K562 (cell line): Measurements from ENCODE around the gene HSPA4L. TPM values are rescaled to one million over a fixed set of nuclear protein-coding genes. Genes with fewer than 3 reads are reported as not detected.
A peak's percentile ranks its signal among the peaks of the same experiment; 100 is the strongest.

Source experiments
- ATF1 ChIP-seq, 2 experiments: fragments of 450-650 bp in 1 of 2; IDR thresholded peaks; 2 replicates each; pipeline ENCODE4 v1.6.1; 2016; ENCODE audit warnings: missing compliant biosample characterization in 1 of 2, missing genetic modification characterization in 1 of 2
- CBX1 ChIP-seq: sonication (generic); IDR thresholded peaks from 2 replicates; pipeline ENCODE4 v1.6.1; 2016; ENCODE audit warnings: antibody characterized with exemption, low read depth, mild to moderate bottlenecking
- CCNT2 ChIP-seq: IDR thresholded peaks from 2 replicates; pipeline ENCODE4 v1.6.1; 2011; ENCODE audit warnings: borderline replicate concordance, low read depth, mild to moderate bottlenecking, moderate library complexity, mixed read lengths, low read length; ENCODE audit not compliant: insufficient read length; ENCODE audit errors: extremely low read depth
- HDAC1 ChIP-seq, 2 experiments: fragments of 450-650 bp; IDR thresholded peaks; 2 replicates each; pipeline ENCODE4 v1.6.1; 2016 to 2017; ENCODE audit warnings: inconsistent platforms in 1 of 2, mild to moderate bottlenecking in 1 of 2, moderate library complexity in 1 of 2
- HMGN3 ChIP-seq: IDR thresholded peaks from 2 replicates; pipeline ENCODE4 v1.6.1; 2011; ENCODE audit warnings: borderline replicate concordance, low read depth, mild to moderate bottlenecking, mixed read lengths, low read length; ENCODE audit not compliant: insufficient read length; ENCODE audit errors: extremely low read depth
- L3MBTL2 ChIP-seq: fragments of 450-650 bp; IDR thresholded peaks from 2 replicates; pipeline ENCODE4 v1.6.1; 2016; ENCODE audit warnings: mild to moderate bottlenecking, moderate library complexity
- MECOM ChIP-seq: fragments of 250-450 bp; sonication (Bioruptor Pico); IDR thresholded peaks from 2 replicates; pipeline ENCODE4 v1.8.0; 2022; ENCODE audit warnings: inconsistent platforms
- MYNN ChIP-seq, 2 experiments: sonication (generic); formaldehyde crosslinking in 1 of 2; IDR thresholded peaks; 2 replicates each; pipeline versions ENCODE4 v1.5.0 to v1.6.1; 2016 to 2020; ENCODE audit warnings: antibody characterized with exemption in 1 of 2, missing genetic modification reagents in 1 of 2
- PCBP1 ChIP-seq: fragments of 200-400 bp; formaldehyde crosslinking; IDR thresholded peaks from 2 replicates; pipeline ENCODE4 v1.6.1; 2018; ENCODE audit warnings: mild to moderate bottlenecking, low read depth, low read length; ENCODE audit not compliant: poor library complexity, severe bottlenecking
- PHTF2 ChIP-seq: fragments of 250-450 bp; sonication (Bioruptor Pico); IDR thresholded peaks from 2 replicates; pipeline ENCODE4 v1.5.0; 2021; ENCODE audit warnings: mild to moderate bottlenecking
- PPARD ChIP-seq: fragments of 250-450 bp; sonication (Bioruptor Pico); IDR thresholded peaks from 2 replicates; pipeline ENCODE4 v1.8.0; 2022; ENCODE audit warnings: inconsistent platforms, mild to moderate bottlenecking, moderate library complexity
- SIN3B ChIP-seq: fragments of 450-650 bp; IDR thresholded peaks from 2 replicates; pipeline ENCODE4 v1.6.1; 2017; ENCODE audit warnings: low read depth, mild to moderate bottlenecking, moderate library complexity
- SOX6 ChIP-seq: fragments of 450-650 bp; IDR thresholded peaks from 2 replicates; pipeline ENCODE4 v1.6.1; 2014; ENCODE audit warnings: mild to moderate bottlenecking
- TFAM ChIP-seq: fragments of 250-450 bp; sonication (Bioruptor Pico); conservative IDR thresholded peaks from 2 replicates; pipeline ENCODE4 v1.5.0; 2021; ENCODE audit warnings: mild to moderate bottlenecking, moderate library complexity
- U2AF1 ChIP-seq: fragments of 200-400 bp; formaldehyde crosslinking; optimal IDR thresholded peaks from 2 replicates; pipeline ENCODE3; 2017; ENCODE audit warnings: mild to moderate bottlenecking, low read depth, low read length, moderate library complexity
- XRCC5 ChIP-seq: fragments of 200-400 bp; formaldehyde crosslinking; IDR thresholded peaks from 2 replicates; pipeline ENCODE4 v1.6.1; 2017; ENCODE audit warnings: low read depth, mild to moderate bottlenecking, low read length
- ZNF175 ChIP-seq: fragments of 200-800 bp; sonication (Bioruptor generic); IDR thresholded peaks from 2 replicates; pipeline ENCODE4 v1.6.1; 2016; ENCODE audit warnings: low read depth, mild to moderate bottlenecking, missing genetic modification characterization, missing compliant biosample characterization
- ZNF184 ChIP-seq: sonication (generic); formaldehyde crosslinking; IDR thresholded peaks from 2 replicates; pipeline ENCODE4 v1.5.0; 2020; ENCODE audit warnings: missing genetic modification reagents
- ZNF436 ChIP-seq: fragments of 250-450, 450-650 bp; sonication (Bioruptor Pico); formaldehyde crosslinking; IDR thresholded peaks from 2 replicates; pipeline ENCODE4 v1.7.0; 2020; ENCODE audit warnings: mild to moderate bottlenecking
- polyA plus RNA-seq, 8 experiments: library from polyadenylated mRNA; depleted of rRNA in 4 of 8; stranded (reverse) in 5 of 8; unstranded in 3 of 8; fragments of >200 nt; fragmentation: Nextera tagmentation in 2 of 8; fragmentation: Illumina TruSeq in 1 of 8; extraction: Ambion mirVana in 2 of 8; extraction: Trizol in 1 of 8; gene quantifications; 2 replicates each; pipeline versions ENCODE4 v1.2.1 to v1.2.3, GENCODE V29; 2011 to 2014; ENCODE audit warnings: inconsistent platforms in 1 of 8, missing spikeins in 1 of 8
- total RNA-seq, 7 experiments: library from RNA; depleted of rRNA in 6 of 7; stranded (reverse); fragments of >200 nt in 6 of 7; fragmentation: Illumina TruSeq in 2 of 7; extraction: Trizol in 2 of 7; gene quantifications; 2 replicates each; pipeline versions ENCODE4 v1.2.1 to v1.2.3, GENCODE V29; 2011 to 2021; ENCODE audit warnings: low replicate concordance in 1 of 7
- TF ChIP-seq, protein P1 (sequence below), 2 experiments: IDR thresholded peaks; 2 replicates each; pipeline ENCODE4 v1.6.1; 2011; ENCODE audit warnings: borderline replicate concordance in 1 of 2, control low read depth in 1 of 2, low read depth in 1 of 2, low read length in 1 of 2, mild to moderate bottlenecking in 1 of 2, mixed read lengths in 1 of 2, moderate library complexity in 1 of 2; ENCODE audit not compliant: insufficient read depth in 1 of 2, insufficient read length in 1 of 2, poor library complexity in 1 of 2, severe bottlenecking in 1 of 2; ENCODE audit errors: extremely low read depth in 1 of 2
- TF ChIP-seq, protein P2 (sequence below): fragments of 200-800 bp; sonication (Bioruptor generic); IDR thresholded peaks from 2 replicates; pipeline ENCODE4 v1.6.1; 2016; ENCODE audit warnings: missing genetic modification characterization, missing compliant biosample characterization

Gene HSPA4L
- total and polyA plus RNA-seq, 9 of the 15 experiments (the other 6 are each of a cell fraction or from before 2014, with no cell fraction given) = 12.3 to 37.0 (median 21.7) TPM

DNA sequence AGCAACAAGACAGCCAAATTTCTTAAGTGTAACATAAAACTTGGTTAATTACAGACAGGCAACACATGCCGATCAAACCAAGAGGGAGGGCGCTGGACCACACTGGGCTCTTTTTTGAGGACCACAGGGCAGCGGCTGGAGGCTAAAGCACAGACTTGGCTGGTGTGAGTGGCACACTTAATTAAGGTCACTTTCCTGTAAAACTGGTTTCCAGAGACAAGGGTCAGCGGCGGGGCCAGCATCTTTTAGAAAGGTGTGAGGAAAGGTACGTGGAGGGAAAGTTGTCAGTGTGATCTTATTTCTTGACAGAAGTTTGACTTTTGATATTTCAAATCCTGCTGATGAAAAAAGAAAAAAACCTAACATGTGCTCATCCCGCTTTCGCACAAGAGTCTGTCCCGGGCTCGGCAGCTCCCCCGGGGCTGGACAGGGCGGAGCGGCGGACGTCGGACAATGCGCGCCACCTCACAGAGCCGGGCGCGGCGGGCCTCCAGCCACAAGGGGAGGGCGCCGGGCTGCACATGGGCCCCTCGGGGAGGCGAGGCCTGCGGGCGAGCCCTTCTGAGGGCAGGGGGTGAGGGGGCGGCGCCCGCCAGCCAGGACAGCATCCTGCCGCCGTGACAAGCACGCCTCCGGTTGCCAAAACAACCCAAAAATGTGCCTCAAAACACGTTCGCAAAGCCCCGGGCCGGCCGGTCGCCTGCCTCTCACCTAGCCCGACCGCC is 660 bp upstream of the HSPA4L start (continued):
- TF ChIP-seq PPARD (CRISPR knock-in tag) (no peak), ZNF184 (CRISPR knock-in tag) (no peak), TFAM (CRISPR knock-in tag) (no peak), U2AF1 (no peak), HMGN3 (peak; percentile 6), XRCC5 (no peak), ATF1 (CRISPR knock-in tag; IDR thresholded peaks at IDR 0.05) (no peak), ATF1 (tag; IDR thresholded peaks at IDR 0.05) (no peak), HDAC1 (IDR thresholded peaks at IDR 0.05) (no peak), MYNN (IDR thresholded peaks at IDR 0.05) (no peak), MYNN (CRISPR knock-in tag; IDR thresholded peaks at IDR 0.05) (no peak), PHTF2 (CRISPR knock-in tag) (no peak), SOX6 (0 out of 2 replicates have a peak, but pooled peaks have one; percentile 17), CBX1 (peak; percentile 17; the same call in 1 of the 2 replicates), ZNF175 (CRISPR knock-in tag) (no peak), MECOM (CRISPR knock-in tag) (no peak), PCBP1 (peak; percentile 79), ZNF436 (CRISPR knock-in tag) (no peak), L3MBTL2 (peak; percentile 93), CCNT2 (no peak), SIN3B (no peak)
- TF ChIP-seq, protein P1, sequence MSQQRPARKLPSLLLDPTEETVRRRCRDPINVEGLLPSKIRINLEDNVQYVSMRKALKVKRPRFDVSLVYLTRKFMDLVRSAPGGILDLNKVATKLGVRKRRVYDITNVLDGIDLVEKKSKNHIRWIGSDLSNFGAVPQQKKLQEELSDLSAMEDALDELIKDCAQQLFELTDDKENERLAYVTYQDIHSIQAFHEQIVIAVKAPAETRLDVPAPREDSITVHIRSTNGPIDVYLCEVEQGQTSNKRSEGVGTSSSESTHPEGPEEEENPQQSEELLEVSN (IDR thresholded peaks at IDR 0.05; ENCODE audit: borderline replicate concordance in 1 of 2, extremely low read depth in 1 of 2, insufficient read depth in 1 of 2, insufficient read length in 1 of 2, low read depth in 1 of 2, low read length in 1 of 2, poor library complexity in 1 of 2, severe bottlenecking in 1 of 2) = peak; percentile 78 to 91
- TF ChIP-seq, protein P2, sequence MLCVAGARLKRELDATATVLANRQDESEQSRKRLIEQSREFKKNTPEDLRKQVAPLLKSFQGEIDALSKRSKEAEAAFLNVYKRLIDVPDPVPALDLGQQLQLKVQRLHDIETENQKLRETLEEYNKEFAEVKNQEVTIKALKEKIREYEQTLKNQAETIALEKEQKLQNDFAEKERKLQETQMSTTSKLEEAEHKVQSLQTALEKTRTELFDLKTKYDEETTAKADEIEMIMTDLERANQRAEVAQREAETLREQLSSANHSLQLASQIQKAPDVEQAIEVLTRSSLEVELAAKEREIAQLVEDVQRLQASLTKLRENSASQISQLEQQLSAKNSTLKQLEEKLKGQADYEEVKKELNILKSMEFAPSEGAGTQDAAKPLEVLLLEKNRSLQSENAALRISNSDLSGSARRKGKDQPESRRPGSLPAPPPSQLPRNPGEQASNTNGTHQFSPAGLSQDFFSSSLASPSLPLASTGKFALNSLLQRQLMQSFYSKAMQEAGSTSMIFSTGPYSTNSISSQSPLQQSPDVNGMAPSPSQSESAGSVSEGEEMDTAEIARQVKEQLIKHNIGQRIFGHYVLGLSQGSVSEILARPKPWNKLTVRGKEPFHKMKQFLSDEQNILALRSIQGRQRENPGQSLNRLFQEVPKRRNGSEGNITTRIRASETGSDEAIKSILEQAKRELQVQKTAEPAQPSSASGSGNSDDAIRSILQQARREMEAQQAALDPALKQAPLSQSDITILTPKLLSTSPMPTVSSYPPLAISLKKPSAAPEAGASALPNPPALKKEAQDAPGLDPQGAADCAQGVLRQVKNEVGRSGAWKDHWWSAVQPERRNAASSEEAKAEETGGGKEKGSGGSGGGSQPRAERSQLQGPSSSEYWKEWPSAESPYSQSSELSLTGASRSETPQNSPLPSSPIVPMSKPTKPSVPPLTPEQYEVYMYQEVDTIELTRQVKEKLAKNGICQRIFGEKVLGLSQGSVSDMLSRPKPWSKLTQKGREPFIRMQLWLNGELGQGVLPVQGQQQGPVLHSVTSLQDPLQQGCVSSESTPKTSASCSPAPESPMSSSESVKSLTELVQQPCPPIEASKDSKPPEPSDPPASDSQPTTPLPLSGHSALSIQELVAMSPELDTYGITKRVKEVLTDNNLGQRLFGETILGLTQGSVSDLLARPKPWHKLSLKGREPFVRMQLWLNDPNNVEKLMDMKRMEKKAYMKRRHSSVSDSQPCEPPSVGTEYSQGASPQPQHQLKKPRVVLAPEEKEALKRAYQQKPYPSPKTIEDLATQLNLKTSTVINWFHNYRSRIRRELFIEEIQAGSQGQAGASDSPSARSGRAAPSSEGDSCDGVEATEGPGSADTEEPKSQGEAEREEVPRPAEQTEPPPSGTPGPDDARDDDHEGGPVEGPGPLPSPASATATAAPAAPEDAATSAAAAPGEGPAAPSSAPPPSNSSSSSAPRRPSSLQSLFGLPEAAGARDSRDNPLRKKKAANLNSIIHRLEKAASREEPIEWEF (CRISPR knock-in tag) = no peak
